Measurements from ENCODE around the gene SNX27. TPM values are rescaled to one million over a fixed set of nuclear protein-coding genes. Genes with fewer than 3 reads are reported as not detected.

SNX27 gene
- total and polyA plus RNA-seq, 10 of the 15 experiments (the other 5 are each of a cell fraction or from before 2014, with no cell fraction given) = 3.8 to 21.8 (median 12.5) TPM

DNA sequence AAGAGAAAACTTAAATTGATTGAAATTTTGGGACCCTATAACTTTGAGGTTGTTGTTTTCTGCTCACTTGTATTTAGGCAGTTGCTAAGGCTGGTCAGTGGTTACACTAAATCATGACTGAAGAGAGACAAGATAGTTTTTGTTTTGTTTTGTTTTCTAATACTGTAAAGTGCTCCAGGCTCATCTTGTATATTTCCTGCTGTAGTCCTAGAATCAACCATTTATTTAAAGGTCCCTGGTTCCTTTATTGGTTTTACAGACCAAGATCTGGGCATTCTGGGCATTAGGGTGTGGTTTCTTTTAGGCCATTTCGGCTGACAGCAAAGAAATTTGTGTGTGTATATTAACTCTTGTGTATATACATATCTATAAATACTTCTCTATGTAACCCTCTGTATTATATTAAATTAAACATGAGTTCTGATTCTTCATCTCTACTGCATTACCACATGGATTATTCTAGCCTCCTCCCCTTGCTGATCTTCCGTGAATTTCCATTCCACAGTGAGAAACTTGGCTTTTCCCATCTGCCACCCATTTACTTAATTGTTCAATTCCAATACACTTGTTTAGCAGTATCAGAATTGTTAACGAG is 15.0 kb downstream of the SNX27 start (continued):
- TF ChIP-seq, protein P1, sequence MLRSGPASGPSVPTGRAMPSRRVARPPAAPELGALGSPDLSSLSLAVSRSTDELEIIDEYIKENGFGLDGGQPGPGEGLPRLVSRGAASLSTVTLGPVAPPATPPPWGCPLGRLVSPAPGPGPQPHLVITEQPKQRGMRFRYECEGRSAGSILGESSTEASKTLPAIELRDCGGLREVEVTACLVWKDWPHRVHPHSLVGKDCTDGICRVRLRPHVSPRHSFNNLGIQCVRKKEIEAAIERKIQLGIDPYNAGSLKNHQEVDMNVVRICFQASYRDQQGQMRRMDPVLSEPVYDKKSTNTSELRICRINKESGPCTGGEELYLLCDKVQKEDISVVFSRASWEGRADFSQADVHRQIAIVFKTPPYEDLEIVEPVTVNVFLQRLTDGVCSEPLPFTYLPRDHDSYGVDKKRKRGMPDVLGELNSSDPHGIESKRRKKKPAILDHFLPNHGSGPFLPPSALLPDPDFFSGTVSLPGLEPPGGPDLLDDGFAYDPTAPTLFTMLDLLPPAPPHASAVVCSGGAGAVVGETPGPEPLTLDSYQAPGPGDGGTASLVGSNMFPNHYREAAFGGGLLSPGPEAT (IDR thresholded peaks at IDR 0.05; ENCODE audit: low read depth) = no peak
- TF ChIP-seq JUNB (IDR thresholded peaks at IDR 0.05) = no peak
- no peak for TF ChIP-seq RAD51 (IDR thresholded peaks at IDR 0.05)

DNA sequence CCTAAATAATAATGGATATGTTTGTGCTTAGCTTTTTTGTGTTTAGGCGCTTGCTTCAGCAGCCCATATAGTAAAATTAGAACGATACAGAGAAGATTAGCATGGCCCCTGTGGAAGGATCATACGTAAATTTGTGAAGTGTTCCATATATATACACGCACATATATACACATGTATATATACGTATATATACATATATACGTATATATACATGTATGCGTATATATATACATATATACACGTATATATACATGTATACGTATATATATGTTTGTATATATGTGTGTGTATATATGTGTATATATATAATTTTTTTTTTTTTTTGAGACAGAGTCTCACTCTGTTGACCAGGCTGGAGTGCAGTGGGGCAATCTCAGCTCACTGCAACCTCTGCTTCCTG is 17.4 kb downstream of the SNX27 start:
- ATAC-seq = no peak
- DNase-seq (ENCODE audit: low read depth, low spot score) = no peak
- 87% methylated on average over 9 of the region's 9 CpGs for WGBS (ENCODE audit: insufficient coverage, insufficient replicate concordance, low lambda C conversion rate, missing lambda C conversion rate)
- BruUV-seq (replicated peaks) = no TSS peak
- ChIA-PET SMC1A (ENCODE audit: uncharacterized antibody, unreplicated experiment) (no interaction called here), RAD21 (ENCODE audit: unreplicated experiment) (no interaction called here), CTCF (interaction anchor here (0.9 to 1.6 kb wide), 3 partner anchors 9 to 207 kb away, joined by 3 to 4 read pairs (median 3); no protein-coding TSS in a partner anchor), POLR2A (interaction anchor here (1.4 kb wide), 1 partner anchor 17 kb away, joined by 3 read pairs; the partner anchor contains the start of gene SNX27)
- Histone ChIP-seq H3K36me3 (ENCODE audit: control insufficient read depth in 2 of 2, insufficient read depth in 2 of 2, low read length in 1 of 2) (no peaks in the 10 kb centered on the region), H3K9me3 (replicated peaks; ENCODE audit: control insufficient read depth, insufficient read depth, low read length) (no peaks in the 10 kb centered on the region), H3K79me2 (ENCODE audit: control insufficient read depth, insufficient read depth, low read length) (no peaks in the 10 kb centered on the region; the same call in 1 of the 2 replicates), H2AFZ (ENCODE audit: control insufficient read depth, low read depth, low read length) (no peak overlapping the region), H3K27ac (ENCODE audit: control insufficient read depth, insufficient read depth) (no peak overlapping the region), H3K4me2 (ENCODE audit: control insufficient read depth, insufficient read depth) (no peak overlapping the region), H3K9ac (ENCODE audit: control insufficient read depth, insufficient read depth, low read length) (no peak overlapping the region), H3K27me3 (replicated peaks in 1 of 2; ENCODE audit: control insufficient read depth in 2 of 2, insufficient read depth in 2 of 2, low read length in 1 of 2) (no peaks in the 10 kb centered on the region), H3K4me3 (no peak overlapping the region), H3K4me1 (ENCODE audit: control insufficient read depth, insufficient read depth, low read length) (no peaks in the 10 kb centered on the region), H4K20me1 (ENCODE audit: control insufficient read depth, insufficient read depth) (no peaks in the 10 kb centered on the region)
- in situ Hi-C loops (cut with MboI) (no loop called here), intact Hi-C loops (cut with micrococcal nuclease; ENCODE audit: unreplicated experiment) (no loop called here)
- FAIRE-seq = no peak
- TF ChIP-seq ZNF384 (IDR thresholded peaks at IDR 0.05; ENCODE audit: borderline replicate concordance, low read depth, low read length) (no peak), BCL11A (IDR thresholded peaks at IDR 0.05; ENCODE audit: low read depth, low read length) (no peak), CBX3 (IDR thresholded peaks at IDR 0.05; ENCODE audit: borderline replicate concordance, low read depth) (no peak), WRNIP1 (IDR thresholded peaks at IDR 0.05; ENCODE audit: borderline replicate concordance, low read depth, low read length) (no peak), HDAC6 (IDR thresholded peaks at IDR 0.05; ENCODE audit: unreplicated experiment) (no peak), NR2C2 (IDR thresholded peaks at IDR 0.05; ENCODE audit: borderline replicate concordance, control insufficient read depth, insufficient read length, low read depth) (no peak), RELA (IDR thresholded peaks at IDR 0.05; ENCODE audit: borderline replicate concordance, partially characterized antibody) (no peak), ZNF274 (IDR thresholded peaks at IDR 0.05; ENCODE audit: insufficient read depth, insufficient read length) (no peak), ASH2L (IDR thresholded peaks at IDR 0.05; ENCODE audit: borderline replicate concordance, low read depth) (no peak), MEF2B (IDR thresholded peaks at IDR 0.05; ENCODE audit: partially characterized antibody, poor library complexity, severe bottlenecking) (no peak), MXI1 (IDR thresholded peaks at IDR 0.05; ENCODE audit: low read depth, low read length) (no peak), RB1 (IDR thresholded peaks at IDR 0.05; ENCODE audit: borderline replicate concordance) (no peak)
- TF ChIP-seq, protein P2, sequence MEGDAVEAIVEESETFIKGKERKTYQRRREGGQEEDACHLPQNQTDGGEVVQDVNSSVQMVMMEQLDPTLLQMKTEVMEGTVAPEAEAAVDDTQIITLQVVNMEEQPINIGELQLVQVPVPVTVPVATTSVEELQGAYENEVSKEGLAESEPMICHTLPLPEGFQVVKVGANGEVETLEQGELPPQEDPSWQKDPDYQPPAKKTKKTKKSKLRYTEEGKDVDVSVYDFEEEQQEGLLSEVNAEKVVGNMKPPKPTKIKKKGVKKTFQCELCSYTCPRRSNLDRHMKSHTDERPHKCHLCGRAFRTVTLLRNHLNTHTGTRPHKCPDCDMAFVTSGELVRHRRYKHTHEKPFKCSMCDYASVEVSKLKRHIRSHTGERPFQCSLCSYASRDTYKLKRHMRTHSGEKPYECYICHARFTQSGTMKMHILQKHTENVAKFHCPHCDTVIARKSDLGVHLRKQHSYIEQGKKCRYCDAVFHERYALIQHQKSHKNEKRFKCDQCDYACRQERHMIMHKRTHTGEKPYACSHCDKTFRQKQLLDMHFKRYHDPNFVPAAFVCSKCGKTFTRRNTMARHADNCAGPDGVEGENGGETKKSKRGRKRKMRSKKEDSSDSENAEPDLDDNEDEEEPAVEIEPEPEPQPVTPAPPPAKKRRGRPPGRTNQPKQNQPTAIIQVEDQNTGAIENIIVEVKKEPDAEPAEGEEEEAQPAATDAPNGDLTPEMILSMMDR (IDR thresholded peaks at IDR 0.05 in 2 of 3, conservative IDR thresholded peaks at IDR 0.05 in 1 of 3; ENCODE audit: control insufficient read depth in 2 of 3, extremely low read depth in 1 of 3, insufficient read depth in 1 of 3, low read depth in 3 of 3, low read length in 3 of 3) = no peak
